Raji (cell line): ENCODE measurements around the gene GRID2.

Source experiments
- POLR2A ChIP-seq: IDR thresholded peaks from 2 replicates; pipeline ENCODE4 v1.6.1; 2011; ENCODE audit warnings: low read depth, low read length, control low read depth; ENCODE audit not compliant: insufficient read depth

The GRID2 gene

GRCh38 chr4:92600638-92601037 is 296.9 kb downstream of the GRID2 start:
- TF ChIP-seq POLR2A, result no peak

- TF ChIP-seq POLR2A, result no peak
These were observed 302.5 kb downstream of the GRID2 start for GRCh38 chr4:92606227-92606626.

GRCh38 chr4:92615049-92615448 is 311.3 kb downstream of the GRID2 start:
- no peak for TF ChIP-seq POLR2A

- TF ChIP-seq POLR2A, result no peak
These were observed 315.2 kb downstream of the GRID2 start for GRCh38 chr4:92618968-92619367.

- TF ChIP-seq POLR2A, result no peak
These were observed 325.5 kb downstream of the GRID2 start for GRCh38 chr4:92629302-92629701.

GRCh38 chr4:92634882-92635281 is 331.1 kb downstream of the GRID2 start:
- TF ChIP-seq POLR2A, result no peak

GRCh38 chr4:92636038-92636806 is 332.5 kb downstream of the GRID2 start:
- no peak for TF ChIP-seq POLR2A

- TF ChIP-seq POLR2A, result no peak
These were observed 337.6 kb downstream of the GRID2 start for GRCh38 chr4:92641409-92641808.

- TF ChIP-seq POLR2A, result no peak
These were observed 343.1 kb downstream of the GRID2 start for GRCh38 chr4:92646826-92647225.

GRCh38 chr4:92651536-92651935 is 347.8 kb downstream of the GRID2 start:
- TF ChIP-seq POLR2A, result no peak

- TF ChIP-seq POLR2A, result no peak
These were observed 350.3 kb downstream of the GRID2 start for GRCh38 chr4:92654084-92654483.

GRCh38 chr4:92657695-92658094 is 353.9 kb downstream of the GRID2 start:
- no peak for TF ChIP-seq POLR2A

GRCh38 chr4:92658318-92658717 is 354.6 kb downstream of the GRID2 start:
- TF ChIP-seq POLR2A, result no peak

- TF ChIP-seq POLR2A, result no peak
These were observed 374.0 kb downstream of the GRID2 start for GRCh38 chr4:92677805-92678204.

GRCh38 chr4:92678292-92678691 is 374.5 kb downstream of the GRID2 start:
- no peak for TF ChIP-seq POLR2A

- TF ChIP-seq POLR2A, result no peak
These were observed 375.4 kb downstream of the GRID2 start for GRCh38 chr4:92679149-92679548.

GRCh38 chr4:92714640-92715039 is 410.9 kb downstream of the GRID2 start:
- no peak for TF ChIP-seq POLR2A
